Subcutaneous abdominal adipose tissue (tissue), 5 donors: ENCODE data around the gene TUBAL3.
A peak's percentile ranks its signal among the peaks of the same experiment; 100 is the strongest.

ENCODE experiments used
- H3K27ac ChIP-seq: one replicate; pipeline ENCODE4 v1.7.0; 2013; ENCODE audit warnings: low read depth, mild to moderate bottlenecking, inconsistent platforms, low read length, moderate library complexity
- H3K27me3 ChIP-seq, 5 donors: one replicate each; pipeline ENCODE4 v1.7.0; 2013; ENCODE audit warnings: low read length in 5 of 5, inconsistent platforms in 1 of 5; ENCODE audit not compliant: control insufficient read depth in 5 of 5, insufficient read depth in 4 of 5
- H3K36me3 ChIP-seq, 5 donors: one replicate each; pipeline ENCODE4 v1.7.0; 2013; ENCODE audit warnings: low read length in 5 of 5; ENCODE audit not compliant: control insufficient read depth in 5 of 5, insufficient read depth in 5 of 5
- H3K4me1 ChIP-seq, 5 donors: one replicate each; pipeline ENCODE4 v1.7.0; 2013; ENCODE audit warnings: low read length in 5 of 5, mild to moderate bottlenecking in 3 of 5, moderate library complexity in 1 of 5; ENCODE audit not compliant: control insufficient read depth in 5 of 5, insufficient read depth in 5 of 5
- H3K4me3 ChIP-seq, 5 donors: one replicate each; pipeline ENCODE4 v1.7.0; 2013; ENCODE audit warnings: low read length in 5 of 5, low read depth in 1 of 5
- H3K9ac ChIP-seq, 5 donors: one replicate each; pipeline ENCODE4 v1.7.0; 2013; ENCODE audit warnings: low read length in 5 of 5, mild to moderate bottlenecking in 4 of 5, moderate library complexity in 3 of 5
- H3K9me3 ChIP-seq, 5 donors: one replicate each; pipeline ENCODE4 v1.7.0; 2013; ENCODE audit warnings: low read length in 5 of 5; ENCODE audit not compliant: control insufficient read depth in 5 of 5
- donor health status: healthy.
- donor health status: healthy.
- donor health status: healthy.
- donor health status: healthy.
- donor health status: healthy.

The TUBAL3 gene

DNA sequence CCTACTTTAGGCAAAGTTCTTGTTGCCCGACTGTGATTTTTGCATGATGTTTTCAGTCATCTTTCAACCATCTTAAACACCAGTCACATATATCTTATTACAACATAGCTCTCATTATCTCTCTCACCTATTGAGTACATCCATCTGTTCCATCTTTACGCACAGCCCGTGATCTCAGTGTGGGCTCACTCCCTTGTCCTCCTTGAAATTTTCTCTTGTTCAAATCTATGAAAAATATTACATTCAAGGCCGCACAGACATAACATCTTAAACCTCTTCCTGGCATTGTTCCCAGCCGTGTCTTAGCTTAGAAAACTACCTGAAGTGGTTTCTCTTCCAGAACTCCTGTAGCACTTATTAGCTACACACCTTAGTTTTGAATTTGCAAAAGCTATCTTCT is 40.4 kb upstream of the TUBAL3 start:
- no peaks in the 10 kb centered on the region for H3K9me3 ChIP-seq

GRCh38 chr10:5443429-5443828 is 38.8 kb upstream of the TUBAL3 start:
- Histone ChIP-seq H3K9me3 (no peaks in the 10 kb centered on the region), H3K4me1 (peaks cover 0 to 21% (median 7%) of the 10 kb centered on the region in 5 donors), H3K27me3 (no peaks in the 10 kb centered on the region), H3K36me3 (no peaks in the 10 kb centered on the region), H3K4me3 (no peak overlapping the region), H3K27ac (no peak overlapping the region), H3K9ac (no peak overlapping the region)

More for the DNA sequence above, 40.4 kb upstream of the TUBAL3 start:
- Histone ChIP-seq H3K36me3 (no peaks in the 10 kb centered on the region), H3K27ac (no peak overlapping the region), H3K9ac (no peak overlapping the region), H3K4me3 (no peak overlapping the region), H3K4me1 (peaks cover 0 to 24% (median 8%) of the 10 kb centered on the region in 5 donors), H3K27me3 (no peaks in the 10 kb centered on the region)

- no peak overlapping the region for H3K9ac ChIP-seq
- no peaks in the 10 kb centered on the region for H3K9me3 ChIP-seq
- H3K4me3 ChIP-seq = no peak overlapping the region
- no peaks in the 10 kb centered on the region for H3K36me3 ChIP-seq
- H3K27ac ChIP-seq = no peak overlapping the region
- H3K4me1 ChIP-seq = peaks cover 0 to 21% (median 7%) of the 10 kb centered on the region in 5 donors
- no peaks in the 10 kb centered on the region for H3K27me3 ChIP-seq
Measured at GRCh38 chr10:5442990-5443370, 38.4 kb upstream of the TUBAL3 start.

DNA sequence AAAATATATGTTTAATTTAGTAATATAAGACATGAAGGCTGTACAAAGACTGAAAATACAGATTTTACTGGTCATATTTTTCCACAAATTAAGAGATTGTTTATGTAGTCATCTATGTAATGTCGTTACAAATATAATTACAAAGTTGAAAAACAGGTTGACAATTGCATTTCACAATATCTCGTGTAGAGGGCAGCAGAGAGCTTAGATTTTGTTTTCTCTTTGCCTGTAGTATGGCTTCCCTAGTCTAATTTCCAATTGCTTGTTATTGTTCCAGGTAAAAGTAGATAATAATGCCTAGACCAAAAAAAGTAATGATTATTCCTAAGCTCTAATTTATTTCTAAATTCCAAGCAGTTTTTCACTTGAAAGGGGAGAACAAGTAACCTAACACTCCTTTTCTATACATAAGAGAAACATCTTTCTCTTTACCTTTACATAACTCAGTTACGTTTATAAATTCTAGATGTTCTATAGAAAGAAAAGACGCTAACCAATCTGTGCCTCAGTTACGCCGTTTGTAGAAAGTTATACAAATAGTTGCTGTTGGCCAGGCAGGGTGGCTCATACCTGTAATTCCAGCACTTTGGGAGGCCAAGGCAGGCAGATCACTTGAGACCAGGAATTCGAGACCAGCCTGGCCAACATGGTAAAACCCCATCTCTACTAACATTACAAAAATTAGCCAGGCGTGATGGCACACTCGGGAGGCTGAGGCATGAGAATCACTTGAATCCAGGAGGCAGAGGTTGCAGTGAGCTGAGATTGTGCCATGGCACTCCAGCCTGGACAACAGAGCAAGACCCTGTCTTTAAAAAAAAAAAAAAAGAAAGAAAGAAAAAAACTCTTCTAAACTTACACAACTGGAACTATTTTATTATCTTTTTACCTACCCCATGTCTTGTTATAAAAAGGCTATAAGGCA is 37.7 kb upstream of the TUBAL3 start:
- no peaks in the 10 kb centered on the region for H3K9me3 ChIP-seq
- no peaks in the 10 kb centered on the region for H3K27me3 ChIP-seq
- no peak overlapping the region for H3K9ac ChIP-seq
- H3K36me3 ChIP-seq = no peaks in the 10 kb centered on the region
- H3K4me1 ChIP-seq = peaks cover 0 to 21% (median 7%) of the 10 kb centered on the region in 5 donors
- H3K27ac ChIP-seq = no peak overlapping the region
- no peak overlapping the region for H3K4me3 ChIP-seq

- H3K4me1 ChIP-seq = peaks cover 0 to 15% (median 2%) of the 10 kb centered on the region in 5 donors
- no peaks in the 10 kb centered on the region for H3K9me3 ChIP-seq
- H3K9ac ChIP-seq = no peak overlapping the region
- no peaks in the 10 kb centered on the region for H3K36me3 ChIP-seq
- no peaks in the 10 kb centered on the region for H3K27me3 ChIP-seq
- H3K27ac ChIP-seq = no peak overlapping the region
- H3K4me3 ChIP-seq = no peak overlapping the region
Measured at GRCh38 chr10:5441106-5441505, 36.5 kb upstream of the TUBAL3 start.

GRCh38 chr10:5440206-5440605 is 35.6 kb upstream of the TUBAL3 start:
- H3K9ac ChIP-seq = no peak overlapping the region
- no peaks in the 10 kb centered on the region for H3K27me3 ChIP-seq
- no peak overlapping the region for H3K4me3 ChIP-seq
- no peak overlapping the region for H3K27ac ChIP-seq
- H3K9me3 ChIP-seq = no peaks in the 10 kb centered on the region
- H3K4me1 ChIP-seq = peaks cover 0 to 9% (median 0%) of the 10 kb centered on the region in 5 donors
- H3K36me3 ChIP-seq = no peaks in the 10 kb centered on the region

DNA sequence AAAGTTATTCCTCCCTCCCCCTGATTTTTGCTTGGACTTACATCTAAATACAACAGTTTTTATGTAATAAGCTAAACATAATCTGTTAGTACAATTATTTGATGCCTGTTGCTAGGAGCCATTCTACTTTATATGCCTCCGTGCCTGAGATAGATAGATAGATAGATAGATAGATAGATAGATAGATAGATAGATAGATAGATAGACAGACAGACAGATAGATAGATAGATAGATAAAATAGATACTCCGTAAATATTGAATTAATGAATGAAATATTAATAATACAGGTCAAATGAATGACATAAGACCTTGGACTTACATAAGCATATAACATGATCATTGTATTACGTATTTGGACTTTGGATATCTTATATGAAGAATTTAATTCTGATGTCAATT is 30.7 kb upstream of the TUBAL3 start:
- H3K27me3 ChIP-seq = no peaks in the 10 kb centered on the region
- no peak overlapping the region for H3K27ac ChIP-seq
- H3K9ac ChIP-seq = no peak overlapping the region
- peaks cover 0 to 3% (median 0%) of the 10 kb centered on the region in 5 donors for H3K9me3 ChIP-seq
- peaks cover 0 to 9% (median 3%) of the 10 kb centered on the region in 5 donors for H3K4me1 ChIP-seq
- peaks cover 0 to 3% (median 0%) of the 10 kb centered on the region in 5 donors for H3K36me3 ChIP-seq
- H3K4me3 ChIP-seq = no peak overlapping the region

DNA sequence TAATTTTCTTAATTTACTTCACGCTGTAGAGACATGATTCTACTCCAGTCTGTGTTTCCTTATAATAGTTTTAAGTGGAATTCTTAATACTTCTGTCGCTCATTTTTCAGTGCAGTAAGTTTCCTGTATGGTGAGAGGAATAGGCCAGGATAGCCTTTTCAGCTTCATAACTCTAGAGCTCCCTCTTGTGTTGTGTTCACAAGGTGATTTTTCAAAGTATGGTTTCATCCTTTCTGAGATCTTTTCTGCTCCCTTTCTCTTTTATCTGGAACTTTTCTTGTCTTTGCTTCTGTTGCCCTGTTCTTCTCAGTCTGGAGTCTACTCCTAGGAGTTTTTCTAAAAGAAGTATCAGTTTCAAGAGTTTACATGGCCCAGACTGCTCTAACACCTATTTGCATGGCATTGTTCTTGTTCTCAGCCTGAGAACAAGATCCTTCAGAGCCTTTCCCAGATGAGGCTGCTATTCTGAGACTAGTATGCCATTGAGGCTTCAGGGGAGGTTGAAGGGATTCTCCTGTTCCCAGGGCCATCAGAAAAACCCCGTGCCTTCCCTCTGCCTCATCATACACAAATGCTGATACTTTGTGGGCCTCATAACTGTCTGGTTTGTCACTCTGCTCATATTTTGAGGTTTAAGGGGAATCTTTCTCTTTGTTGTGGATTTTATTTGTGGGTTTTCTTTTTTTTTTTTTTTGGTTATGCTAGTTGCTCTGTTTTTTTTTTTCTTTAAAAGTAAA is 29.6 kb upstream of the TUBAL3 start:
- Histone ChIP-seq H3K4me3 (no peak overlapping the region), H3K9ac (no peak overlapping the region), H3K4me1 (peaks cover 0 to 9% (median 3%) of the 10 kb centered on the region in 5 donors), H3K27me3 (no peaks in the 10 kb centered on the region), H3K9me3 (peaks cover 0 to 3% (median 0%) of the 10 kb centered on the region in 5 donors), H3K36me3 (peaks cover 0 to 3% (median 0%) of the 10 kb centered on the region in 5 donors), H3K27ac (no peak overlapping the region)

DNA sequence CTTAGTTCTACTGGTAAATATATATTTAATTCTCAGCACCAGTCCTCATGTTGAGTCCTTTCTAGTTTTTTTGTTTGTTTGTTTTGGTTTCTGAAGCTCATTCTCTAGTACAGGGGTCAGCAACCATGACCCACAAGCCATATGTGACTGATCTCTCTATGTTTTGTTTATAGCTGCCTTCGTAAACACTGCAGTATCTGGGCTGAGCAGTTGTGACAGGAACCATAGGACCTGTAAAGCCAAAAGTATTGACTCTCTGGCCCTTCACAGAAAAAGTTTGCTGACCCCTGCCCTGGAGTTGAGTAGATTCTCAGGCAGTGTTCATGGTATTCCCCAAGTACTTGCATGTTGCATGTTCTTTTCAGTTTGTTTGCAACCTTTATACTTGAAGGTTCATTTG is 28.6 kb upstream of the TUBAL3 start:
- no peak overlapping the region for H3K9ac ChIP-seq
- H3K4me3 ChIP-seq = no peak overlapping the region
- no peaks in the 10 kb centered on the region for H3K27me3 ChIP-seq
- H3K4me1 ChIP-seq = peaks cover 0 to 9% (median 3%) of the 10 kb centered on the region in 5 donors
- H3K27ac ChIP-seq = no peak overlapping the region
- peaks cover 0 to 4% (median 0%) of the 10 kb centered on the region in 5 donors for H3K36me3 ChIP-seq
- H3K9me3 ChIP-seq = peaks cover 0 to 3% (median 0%) of the 10 kb centered on the region in 5 donors

GRCh38 chr10:5428133-5428532 is 23.5 kb upstream of the TUBAL3 start:
- Histone ChIP-seq H3K27me3 (no peaks in the 10 kb centered on the region), H3K4me1 (peaks cover 0 to 14% (median 9%) of the 10 kb centered on the region in 5 donors), H3K36me3 (peaks cover 0 to 4% (median 0%) of the 10 kb centered on the region in 5 donors), H3K9me3 (peaks cover 0 to 3% (median 0%) of the 10 kb centered on the region in 5 donors), H3K9ac (peak overlapping the region in 1 of 5 donors; percentile 39), H3K4me3 (no peak overlapping the region), H3K27ac (no peak overlapping the region)
